Measurements from ENCODE around the gene PRELID3B. TPM values are rescaled to one million over a fixed set of nuclear protein-coding genes. Genes with fewer than 3 reads are reported as not detected.

Gene PRELID3B
- total and polyA plus RNA-seq, 10 of the 15 experiments (the other 5 are each of a cell fraction or from before 2014, with no cell fraction given): 72.5 to 151 (median 124) TPM

- peaks cover 13 to 30% of the 10 kb centered on the region in 2 experiments for H3K36me3 ChIP-seq (ENCODE audit: control insufficient read depth in 2 of 2, insufficient read depth in 2 of 2, low read length in 1 of 2)
These were observed 18.5 kb downstream of the PRELID3B start for GRCh38 chr20:59024111-59024530.

GRCh38 chr20:59023616-59024015, 19.0 kb downstream of the PRELID3B start:
- no TSS peak for BruUV-seq (replicated peaks)
- FAIRE-seq: no peak
- CTCF ChIA-PET: no interaction called here

More at GRCh38 chr20:59024111-59024530, 18.5 kb downstream of the PRELID3B start:
- ChIA-PET CTCF (no interaction called here), POLR2A (no interaction called here), RAD21 (ENCODE audit: unreplicated experiment) (interaction anchor here (0.7 kb wide), 1 partner anchor 42 kb away, joined by 4 read pairs; no protein-coding TSS in a partner anchor), SMC1A (ENCODE audit: uncharacterized antibody, unreplicated experiment) (no interaction called here)
- 96% methylated on average over 24 of the region's 24 CpGs for WGBS (ENCODE audit: insufficient coverage, insufficient replicate concordance, low lambda C conversion rate, missing lambda C conversion rate)
- no TSS peak for BruUV-seq (replicated peaks)
- Histone ChIP-seq H3K79me2 (ENCODE audit: control insufficient read depth, insufficient read depth, low read length) (peaks cover 24% of the 10 kb centered on the region), H2AFZ (ENCODE audit: control insufficient read depth, low read depth, low read length) (no peak overlapping the region), H3K4me2 (ENCODE audit: control insufficient read depth, insufficient read depth) (no peak overlapping the region), H3K9me3 (replicated peaks; ENCODE audit: control insufficient read depth, insufficient read depth, low read length) (no peaks in the 10 kb centered on the region), H3K9ac (ENCODE audit: control insufficient read depth, insufficient read depth, low read length) (no peak overlapping the region), H3K4me1 (ENCODE audit: control insufficient read depth, insufficient read depth, low read length) (no peaks in the 10 kb centered on the region), H4K20me1 (ENCODE audit: control insufficient read depth, insufficient read depth) (no peaks in the 10 kb centered on the region), H3K27ac (ENCODE audit: control insufficient read depth, insufficient read depth) (no peak overlapping the region), H3K27me3 (replicated peaks in 1 of 2; ENCODE audit: control insufficient read depth in 2 of 2, insufficient read depth in 2 of 2, low read length in 1 of 2) (no peaks in the 10 kb centered on the region), H3K4me3 (no peak overlapping the region)
- no peak for FAIRE-seq
- ATAC-seq: no peak
- no peak for TF ChIP-seq MYC (IDR thresholded peaks at IDR 0.05; ENCODE audit: insufficient read depth, insufficient read length, insufficient replicate concordance, low read length, severe bottlenecking)
- TF ChIP-seq NBN (IDR thresholded peaks at IDR 0.05): no peak
- TF ChIP-seq ETV6 (conservative IDR thresholded peaks at IDR 0.05 in 1 of 2, IDR thresholded peaks at IDR 0.05 in 1 of 2; ENCODE audit: borderline replicate concordance in 1 of 2, low read depth in 1 of 2): no peak
- no peak for TF ChIP-seq TCF3 (IDR thresholded peaks at IDR 0.05; ENCODE audit: borderline replicate concordance, insufficient read depth, low read depth, low read length)
- in situ Hi-C loops (cut with MboI): no loop called here
- no peak for DNase-seq (ENCODE audit: low read depth, low spot score)
- intact Hi-C loops (cut with micrococcal nuclease; ENCODE audit: unreplicated experiment): no loop called here

More at GRCh38 chr20:59023616-59024015, 19.0 kb downstream of the PRELID3B start:
- in situ Hi-C loops (cut with MboI): no loop called here
- Histone ChIP-seq H3K4me1 (ENCODE audit: control insufficient read depth, insufficient read depth, low read length) (no peaks in the 10 kb centered on the region), H2AFZ (ENCODE audit: control insufficient read depth, low read depth, low read length) (no peak overlapping the region), H3K27me3 (replicated peaks in 1 of 2; ENCODE audit: control insufficient read depth in 2 of 2, insufficient read depth in 2 of 2, low read length in 1 of 2) (no peaks in the 10 kb centered on the region), H4K20me1 (ENCODE audit: control insufficient read depth, insufficient read depth) (no peaks in the 10 kb centered on the region), H3K4me3 (no peak overlapping the region), H3K9ac (ENCODE audit: control insufficient read depth, insufficient read depth, low read length) (no peak overlapping the region), H3K79me2 (ENCODE audit: control insufficient read depth, insufficient read depth, low read length) (peaks cover 19% of the 10 kb centered on the region), H3K9me3 (replicated peaks; ENCODE audit: control insufficient read depth, insufficient read depth, low read length) (no peaks in the 10 kb centered on the region), H3K4me2 (ENCODE audit: control insufficient read depth, insufficient read depth) (no peak overlapping the region), H3K36me3 (ENCODE audit: control insufficient read depth in 2 of 2, insufficient read depth in 2 of 2, low read length in 1 of 2) (peaks cover 12 to 30% of the 10 kb centered on the region in 2 experiments), H3K27ac (ENCODE audit: control insufficient read depth, insufficient read depth) (no peak overlapping the region)
- RAD21 ChIA-PET (ENCODE audit: unreplicated experiment): interaction anchor here (0.7 kb wide), 1 partner anchor 42 kb away, joined by 4 read pairs; no protein-coding TSS in a partner anchor
- DNase-seq (ENCODE audit: low read depth, low spot score): no peak
- intact Hi-C loops (cut with micrococcal nuclease; ENCODE audit: unreplicated experiment): no loop called here
- TF ChIP-seq JUNB (IDR thresholded peaks at IDR 0.05): no peak
- no peak for TF ChIP-seq PRDM15 (CRISPR knock-in tag; IDR thresholded peaks at IDR 0.05)
- TF ChIP-seq FOS (IDR thresholded peaks at IDR 0.05; ENCODE audit: borderline replicate concordance, extremely low read depth, insufficient read length): no peak
- no peak for TF ChIP-seq USF2 (IDR thresholded peaks at IDR 0.05; ENCODE audit: borderline replicate concordance, low read depth, low read length)
- POLR2A ChIA-PET: interaction anchor here (0.6 kb wide), 1 partner anchor 9 kb away, joined by 3 read pairs; the partner anchor contains the start of gene ATP5F1E
- 90% methylated on average over 13 of the region's 13 CpGs for WGBS (ENCODE audit: insufficient coverage, insufficient replicate concordance, low lambda C conversion rate, missing lambda C conversion rate)
- no peak for ATAC-seq
- SMC1A ChIA-PET (ENCODE audit: uncharacterized antibody, unreplicated experiment): no interaction called here
